Mucosa of descending colon (tissue), 3 donors: ENCODE measurements around the gene FAM76A. TPM values are rescaled to one million over a fixed set of nuclear protein-coding genes. Genes with fewer than 3 reads are reported as not detected.

Source experiments
- ATAC-seq: fragments of 200-7000 bp; cut with Tn5 transposase; one replicate; pipeline ENCODE4 v1.9.1; 2020; ENCODE audit warnings: mild to moderate bottlenecking, moderate library complexity
- DNase-seq, 3 donors: peaks; one replicate each; pipeline ENCODE4 v3.0.0-alpha.2; 2020
- H3K36me3 ChIP-seq: fragments of 200-600 bp; one replicate; pipeline ENCODE4 v1.8.0; 2021; ENCODE audit warnings: low read depth, mild to moderate bottlenecking
- H3K4me1 ChIP-seq: fragments of 200-600 bp; one replicate; pipeline ENCODE4 v1.8.0; 2021; ENCODE audit warnings: low read depth, mild to moderate bottlenecking
- H3K4me3 ChIP-seq: fragments of 200-600 bp; one replicate; pipeline ENCODE4 v1.8.0; 2021; ENCODE audit warnings: mild to moderate bottlenecking
- H3K9me3 ChIP-seq: fragments of 200-600 bp; one replicate; pipeline ENCODE4 v1.8.0; 2021; ENCODE audit warnings: mild to moderate bottlenecking
- intact Hi-C, 2 donors: fragments of 100-400 bp; cut with DNase I in 1 of 2; cut with micrococcal nuclease in 1 of 2; formaldehyde crosslinking; loops; one replicate each; pipeline versions ENCODE4 v1.11.0 to v1.11.1; 2022; cut with DNase I, micrococcal nuclease
- total RNA-seq, 3 donors: library from RNA; stranded (reverse); fragmentation: NEBNext Ultra II Directional in 2 of 3; extraction: Animal tissue kit (Norgen Biotek cat#: 25700) in 2 of 3; gene quantifications; one replicate each; pipeline versions ENCODE4 v1.2.1 to v1.2.4, GENCODE V29; 2021 to 2023
- TF ChIP-seq, protein P1 (sequence below): fragments of 200-600 bp; IDR thresholded peaks from one replicate; pipeline ENCODE4 v1.8.0; 2022; ENCODE audit warnings: antibody characterized with exemption, mild to moderate bottlenecking
- donor health status: DM: no; HTN: no; CAD: no; lungs with moderate emphysema.
- donor health status: DM: no; HTN: no; CAD: no.
- donor health status: DM: no; HTN: yes; CAD: no.

Gene FAM76A
- total RNA-seq, 3 donors from 2014 or later: 10.6 to 17.5 (median 14.0) TPM

DNA sequence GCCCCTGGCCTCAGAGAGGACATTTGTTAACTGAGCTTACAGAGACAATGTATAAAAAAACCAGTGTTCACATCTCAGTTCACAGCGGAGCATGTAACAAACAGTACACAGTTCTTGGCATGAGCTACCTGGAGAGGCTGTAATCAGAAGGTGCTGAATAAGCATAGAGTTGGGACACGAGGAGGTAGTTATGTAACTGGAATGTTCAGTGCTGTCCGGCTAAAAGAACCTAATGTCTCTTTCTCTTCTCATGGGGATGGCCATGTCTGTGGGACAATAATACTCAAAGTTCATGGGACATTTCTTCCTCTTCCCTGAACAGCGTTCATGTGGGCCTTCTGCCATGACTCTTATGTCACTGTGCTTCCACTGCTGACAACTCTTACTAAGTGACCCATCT lies 30.1 kb downstream of the FAM76A start:
- intact Hi-C loops: no loop called here
- Histone ChIP-seq H3K4me3 (no peak overlapping the region), H3K9me3 (no peaks in the 10 kb centered on the region), H3K4me1 (no peaks in the 10 kb centered on the region), H3K36me3 (no peaks in the 10 kb centered on the region)
- ATAC-seq (no peak), DNase-seq (no peak)
- TF ChIP-seq, protein P1, sequence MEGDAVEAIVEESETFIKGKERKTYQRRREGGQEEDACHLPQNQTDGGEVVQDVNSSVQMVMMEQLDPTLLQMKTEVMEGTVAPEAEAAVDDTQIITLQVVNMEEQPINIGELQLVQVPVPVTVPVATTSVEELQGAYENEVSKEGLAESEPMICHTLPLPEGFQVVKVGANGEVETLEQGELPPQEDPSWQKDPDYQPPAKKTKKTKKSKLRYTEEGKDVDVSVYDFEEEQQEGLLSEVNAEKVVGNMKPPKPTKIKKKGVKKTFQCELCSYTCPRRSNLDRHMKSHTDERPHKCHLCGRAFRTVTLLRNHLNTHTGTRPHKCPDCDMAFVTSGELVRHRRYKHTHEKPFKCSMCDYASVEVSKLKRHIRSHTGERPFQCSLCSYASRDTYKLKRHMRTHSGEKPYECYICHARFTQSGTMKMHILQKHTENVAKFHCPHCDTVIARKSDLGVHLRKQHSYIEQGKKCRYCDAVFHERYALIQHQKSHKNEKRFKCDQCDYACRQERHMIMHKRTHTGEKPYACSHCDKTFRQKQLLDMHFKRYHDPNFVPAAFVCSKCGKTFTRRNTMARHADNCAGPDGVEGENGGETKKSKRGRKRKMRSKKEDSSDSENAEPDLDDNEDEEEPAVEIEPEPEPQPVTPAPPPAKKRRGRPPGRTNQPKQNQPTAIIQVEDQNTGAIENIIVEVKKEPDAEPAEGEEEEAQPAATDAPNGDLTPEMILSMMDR: no peak

DNA sequence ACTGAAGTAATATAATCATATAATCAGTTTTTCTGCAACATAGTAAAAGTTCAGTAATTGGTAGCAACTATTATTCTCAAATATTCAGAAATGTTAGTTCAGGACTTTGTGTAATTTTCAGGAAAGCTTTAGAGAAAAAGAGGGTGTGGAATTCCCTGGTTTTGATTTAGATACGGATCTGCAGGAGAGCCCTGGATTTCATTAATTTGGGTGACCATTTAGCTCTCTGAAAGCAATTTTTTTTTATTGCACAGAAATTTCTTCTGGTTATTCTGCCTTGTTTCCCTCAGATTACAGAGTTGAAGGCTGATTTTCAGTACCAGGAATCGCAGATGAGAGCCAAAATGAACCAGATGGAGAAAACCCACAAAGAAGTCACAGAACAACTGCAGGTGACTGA lies 33.5 kb downstream of the FAM76A start:
- Histone ChIP-seq H3K4me1 (no peaks in the 10 kb centered on the region), H3K36me3 (no peaks in the 10 kb centered on the region), H3K9me3 (no peaks in the 10 kb centered on the region), H3K4me3 (no peak overlapping the region)
- intact Hi-C loops: no loop called here
- ATAC-seq (no peak), DNase-seq (no peak)
- TF ChIP-seq, protein P1: no peak

DNA sequence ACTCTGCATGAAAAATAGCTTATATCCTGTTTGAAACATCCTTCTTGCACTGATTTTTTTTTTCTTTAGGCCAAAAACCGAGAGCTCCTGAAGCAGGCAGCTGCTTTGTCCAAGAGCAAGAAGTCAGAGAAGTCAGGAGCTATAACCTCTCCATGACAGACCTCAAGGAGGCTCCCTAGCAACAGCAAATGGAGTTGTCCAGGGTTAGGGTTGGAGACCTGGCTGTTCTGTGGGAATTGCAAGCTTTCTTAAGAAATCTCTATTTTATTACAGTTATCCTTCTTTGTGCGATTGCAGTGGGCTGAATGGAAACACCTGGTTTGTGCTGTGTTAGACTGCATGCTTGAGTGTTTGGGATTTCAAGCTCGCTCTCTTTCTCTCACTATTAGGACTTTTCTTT lies 34.7 kb downstream of the FAM76A start:
- TF ChIP-seq, protein P1: no peak
- ATAC-seq (no peak), DNase-seq (no peak)
- Histone ChIP-seq H3K4me3 (no peak overlapping the region), H3K9me3 (no peaks in the 10 kb centered on the region), H3K4me1 (no peaks in the 10 kb centered on the region), H3K36me3 (no peaks in the 10 kb centered on the region)
- intact Hi-C loops: no loop called here

DNA sequence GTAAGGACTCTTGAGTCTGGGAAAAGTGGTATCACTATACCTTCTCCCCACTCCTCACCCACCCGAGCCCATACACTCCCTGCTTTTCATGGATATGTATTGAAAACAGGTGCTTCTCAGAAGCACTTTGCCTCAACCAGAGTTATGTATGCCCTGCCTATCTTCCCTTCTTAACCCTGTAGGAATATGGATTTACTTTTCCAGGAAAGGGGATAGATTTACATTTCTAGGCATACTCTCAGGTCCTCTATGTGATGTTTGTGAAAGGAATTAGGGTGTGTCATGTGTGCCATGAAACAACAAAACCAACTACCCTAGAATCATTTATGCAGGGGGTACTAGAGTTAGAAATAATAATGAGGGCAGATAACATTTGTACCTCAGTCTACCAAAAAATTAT lies 36.3 kb downstream of the FAM76A start:
- DNase-seq (no peak), ATAC-seq (no peak)
- H3K4me1 ChIP-seq: no peaks in the 10 kb centered on the region
- no peak overlapping the region for H3K4me3 ChIP-seq
- intact Hi-C loops: no loop called here
- no peaks in the 10 kb centered on the region for H3K36me3 ChIP-seq
- TF ChIP-seq, protein P1: no peak
- no peaks in the 10 kb centered on the region for H3K9me3 ChIP-seq

DNA sequence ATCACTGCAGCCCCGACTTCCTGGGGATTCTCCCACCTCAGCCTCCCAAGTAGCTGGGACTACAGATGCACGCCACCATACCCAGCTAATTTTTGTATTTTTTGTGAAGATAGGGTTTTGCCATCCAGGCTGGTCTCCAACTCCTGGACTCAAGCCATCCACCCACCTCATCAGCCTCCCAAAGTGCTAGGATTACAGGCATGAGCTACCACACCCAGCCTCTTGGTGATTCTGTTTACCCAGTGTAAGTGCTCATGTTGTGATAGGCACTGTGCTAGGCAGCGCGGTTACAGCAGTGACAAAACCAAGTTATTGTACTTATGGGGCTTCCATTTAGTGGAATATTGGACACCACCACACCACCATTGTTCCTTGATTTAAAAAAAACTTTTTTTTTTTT lies 37.6 kb downstream of the FAM76A start:
- TF ChIP-seq, protein P1: no peak
- DNase-seq (no peak), ATAC-seq (no peak)
- Histone ChIP-seq H3K36me3 (no peaks in the 10 kb centered on the region), H3K4me1 (no peaks in the 10 kb centered on the region), H3K9me3 (no peaks in the 10 kb centered on the region), H3K4me3 (no peak overlapping the region)
- intact Hi-C loops: no loop called here

DNA sequence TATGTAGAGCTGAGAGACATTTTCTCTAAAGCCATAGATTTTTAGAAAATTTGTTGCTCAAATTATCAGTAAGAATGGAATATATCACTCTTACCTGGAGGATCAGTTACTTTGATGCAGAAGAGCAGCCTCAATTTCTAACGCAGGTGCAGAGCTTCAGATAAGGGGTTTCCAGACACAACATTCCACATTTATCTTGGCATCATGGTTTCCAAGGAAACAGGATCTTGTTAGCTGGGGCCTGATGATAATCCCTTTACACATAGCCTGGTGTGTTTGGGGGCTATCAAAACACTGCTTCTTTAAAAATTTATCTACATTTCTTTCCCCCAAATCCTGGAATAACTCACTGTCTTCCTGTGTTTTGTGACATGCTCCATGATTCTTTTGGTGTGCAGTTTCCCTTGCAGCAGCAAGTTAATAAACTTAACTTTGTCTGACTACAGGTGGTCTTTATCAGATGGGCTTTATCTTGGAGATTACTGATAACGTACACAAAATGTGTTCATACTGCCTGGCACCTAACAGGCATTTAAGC lies 44.6 kb downstream of the FAM76A start:
- ATAC-seq: no peak

More for the DNA sequence above, 44.6 kb downstream of the FAM76A start:
- TF ChIP-seq, protein P1: no peak
- no peak overlapping the region for H3K4me3 ChIP-seq
- intact Hi-C loops: no loop called here
- peaks cover 9% of the 10 kb centered on the region for H3K4me1 ChIP-seq
- H3K9me3 ChIP-seq: no peaks in the 10 kb centered on the region
- no peaks in the 10 kb centered on the region for H3K36me3 ChIP-seq
- DNase-seq: no peak
